GM12892 (cell line): ENCODE results near the gene SLC25A29.

ENCODE experiments used
- DNase-seq: peaks from one replicate; pipeline ENCODE4 v3.0.0; 2011; ENCODE audit not compliant: insufficient read length
- FAIRE-seq: peaks from 2 replicates; lab custom pipeline; 2011; peaks lifted over from hg19 to GRCh38; lab: Jason Lieb, UNC
- POLR2A ChIP-seq: IDR thresholded peaks from 2 replicates; pipeline ENCODE4 v1.6.1; 2011; ENCODE audit warnings: low read depth, low read length, control low read depth
- POLR2AphosphoS5 ChIP-seq: IDR thresholded peaks from 2 replicates; pipeline ENCODE4 v1.6.1; 2011; ENCODE audit warnings: low read depth, low read length, control low read depth
- TAF1 ChIP-seq: IDR thresholded peaks from 2 replicates; pipeline ENCODE4 v1.6.1; 2011; ENCODE audit warnings: low read depth, mild to moderate bottlenecking, control low read depth, low read length, borderline replicate concordance

The SLC25A29 gene

GRCh38 chr14:100341301-100342031 is 35.2 kb upstream of the SLC25A29 start:
- no peak for DNase-seq
- peak; percentile 46; the same call in 1 of the 2 replicates for TF ChIP-seq POLR2AphosphoS5
- TF ChIP-seq TAF1 = no peak

GRCh38 chr14:100340423-100340813 is 34.2 kb upstream of the SLC25A29 start:
- no peak for TF ChIP-seq TAF1
- no peak for TF ChIP-seq POLR2AphosphoS5
- TF ChIP-seq POLR2A = no peak
- no peak for FAIRE-seq
- DNase-seq = no peak

More at GRCh38 chr14:100341301-100342031, 35.2 kb upstream of the SLC25A29 start:
- peak; percentile 84 for FAIRE-seq

GRCh38 chr14:100339766-100340422 is 33.6 kb upstream of the SLC25A29 start:
- DNase-seq (no peak), FAIRE-seq (no peak)
- no peak for TF ChIP-seq POLR2A
- TF ChIP-seq POLR2AphosphoS5 = no peak
- no peak for TF ChIP-seq TAF1

GRCh38 chr14:100336618-100337530 is 30.6 kb upstream of the SLC25A29 start:
- peak; percentile 57 for FAIRE-seq
- TF ChIP-seq POLR2A = no peak
- no peak for TF ChIP-seq POLR2AphosphoS5
- TF ChIP-seq TAF1 = no peak
- DNase-seq = peak; percentile 19

GRCh38 chr14:100334904-100335303 is 28.7 kb upstream of the SLC25A29 start:
- FAIRE-seq = no peak
- peak; percentile 19 for DNase-seq

GRCh38 chr14:100333827-100334226 is 27.6 kb upstream of the SLC25A29 start:
- DNase-seq (no peak), FAIRE-seq (no peak)
- TF ChIP-seq TAF1 = no peak
- no peak for TF ChIP-seq POLR2AphosphoS5
- no peak; the same call in 1 of the 2 replicates for TF ChIP-seq POLR2A

More at GRCh38 chr14:100334904-100335303, 28.7 kb upstream of the SLC25A29 start:
- TF ChIP-seq POLR2A (no peak), POLR2AphosphoS5 (no peak), TAF1 (no peak)

- TF ChIP-seq POLR2A (no peak), TAF1 (no peak), POLR2AphosphoS5 (no peak)
- DNase-seq = no peak
- no peak for FAIRE-seq
Observed at GRCh38 chr14:100333311-100333710, 27.1 kb upstream of the SLC25A29 start.

- peak; percentile 38 for TF ChIP-seq POLR2AphosphoS5
- no peak for TF ChIP-seq TAF1
- no peak for TF ChIP-seq POLR2A
- FAIRE-seq (peak; percentile 27), DNase-seq (no peak)
Observed at GRCh38 chr14:100332797-100333196, 26.6 kb upstream of the SLC25A29 start.

GRCh38 chr14:100332071-100332639 is 25.9 kb upstream of the SLC25A29 start:
- FAIRE-seq = no peak
- no peak for DNase-seq
- TF ChIP-seq POLR2AphosphoS5 (no peak), POLR2A (no peak), TAF1 (no peak)

- no peak for DNase-seq
- TF ChIP-seq POLR2A (no peak), POLR2AphosphoS5 (no peak), TAF1 (no peak)
- FAIRE-seq = no peak
Observed at GRCh38 chr14:100330388-100330931, 24.2 kb upstream of the SLC25A29 start.
